ENCODE measurements around the gene NF2.

DNA sequence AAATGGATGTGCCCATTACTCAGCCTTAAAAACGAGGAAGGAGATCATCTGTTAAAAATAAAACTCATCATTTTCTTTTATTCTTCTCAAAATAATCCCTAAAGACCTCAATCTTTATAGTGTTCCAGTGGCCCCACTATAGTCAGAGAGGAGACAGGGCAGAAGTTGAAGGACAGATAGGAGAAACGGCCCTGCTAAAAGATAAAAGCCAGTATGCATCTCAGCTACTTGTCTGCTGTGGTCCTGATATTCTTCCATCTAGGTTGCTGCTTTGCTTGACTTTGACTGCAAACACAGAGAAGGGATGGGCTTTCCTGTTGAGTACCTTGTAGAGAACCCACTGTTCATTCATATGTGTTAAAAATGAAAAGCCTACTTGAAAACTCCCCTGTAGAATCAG is 31.4 kb downstream of the NF2 start:
- TF ChIP-seq, protein P1, sequence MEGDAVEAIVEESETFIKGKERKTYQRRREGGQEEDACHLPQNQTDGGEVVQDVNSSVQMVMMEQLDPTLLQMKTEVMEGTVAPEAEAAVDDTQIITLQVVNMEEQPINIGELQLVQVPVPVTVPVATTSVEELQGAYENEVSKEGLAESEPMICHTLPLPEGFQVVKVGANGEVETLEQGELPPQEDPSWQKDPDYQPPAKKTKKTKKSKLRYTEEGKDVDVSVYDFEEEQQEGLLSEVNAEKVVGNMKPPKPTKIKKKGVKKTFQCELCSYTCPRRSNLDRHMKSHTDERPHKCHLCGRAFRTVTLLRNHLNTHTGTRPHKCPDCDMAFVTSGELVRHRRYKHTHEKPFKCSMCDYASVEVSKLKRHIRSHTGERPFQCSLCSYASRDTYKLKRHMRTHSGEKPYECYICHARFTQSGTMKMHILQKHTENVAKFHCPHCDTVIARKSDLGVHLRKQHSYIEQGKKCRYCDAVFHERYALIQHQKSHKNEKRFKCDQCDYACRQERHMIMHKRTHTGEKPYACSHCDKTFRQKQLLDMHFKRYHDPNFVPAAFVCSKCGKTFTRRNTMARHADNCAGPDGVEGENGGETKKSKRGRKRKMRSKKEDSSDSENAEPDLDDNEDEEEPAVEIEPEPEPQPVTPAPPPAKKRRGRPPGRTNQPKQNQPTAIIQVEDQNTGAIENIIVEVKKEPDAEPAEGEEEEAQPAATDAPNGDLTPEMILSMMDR (IDR thresholded peaks at IDR 0.05): no peak
- TF ChIP-seq EP300 (IDR thresholded peaks at IDR 0.05): no peak
- no peak for TF ChIP-seq POLR2A (IDR thresholded peaks at IDR 0.05)

Measured in gastroesophageal sphincter (tissue), 3 donors.